GM12878 (cell line): Measurements from ENCODE around the gene ABI3. TPM values are rescaled to one million over a fixed set of nuclear protein-coding genes. Genes with fewer than 3 reads are reported as not detected.

Source experiments
- CHD1 ChIP-seq: IDR thresholded peaks from 2 replicates; pipeline ENCODE4 v1.6.1; 2012; ENCODE audit warnings: low read depth, low read length, improper control_type of control experiment
- CHD2 ChIP-seq: IDR thresholded peaks from 2 replicates; pipeline ENCODE4 v1.6.1; 2011; ENCODE audit warnings: low read depth, low read length, improper control_type of control experiment, borderline replicate concordance
- FOS ChIP-seq: IDR thresholded peaks from 3 replicates; pipeline ENCODE4 v1.6.1; 2011; ENCODE audit warnings: borderline replicate concordance; ENCODE audit not compliant: insufficient read length; ENCODE audit errors: extremely low read depth
- IRF3 ChIP-seq: fragments of 450-650 bp; IDR thresholded peaks from 2 replicates; pipeline ENCODE4 v1.6.1; 2014; ENCODE audit warnings: mild to moderate bottlenecking
- PBX3 ChIP-seq: IDR thresholded peaks from 2 replicates; pipeline ENCODE4 v1.6.1; 2011; ENCODE audit warnings: mild to moderate bottlenecking, low read depth, low read length, moderate library complexity; ENCODE audit not compliant: insufficient replicate concordance
- RUNX3 ChIP-seq: IDR thresholded peaks from 2 replicates; pipeline ENCODE4 v1.6.1; 2012; ENCODE audit warnings: low read length, inconsistent platforms
- SKIL ChIP-seq: fragments of 450-650 bp; IDR thresholded peaks from 2 replicates; pipeline ENCODE4 v1.6.1; 2017; ENCODE audit warnings: mild to moderate bottlenecking, low read depth, inconsistent platforms; ENCODE audit not compliant: poor library complexity, severe bottlenecking
- STAT3 ChIP-seq: IDR thresholded peaks from 2 replicates; pipeline ENCODE4 v1.6.1; 2011; ENCODE audit warnings: low read depth, low read length, improper control_type of control experiment
- polyA plus RNA-seq, 11 experiments: library from polyadenylated mRNA; depleted of rRNA in 4 of 11; unstranded in 6 of 11; stranded (reverse) in 5 of 11; fragments of >200 nt; fragmentation: Nextera tagmentation in 4 of 11; fragmentation: Illumina TruSeq in 1 of 11; extraction: Ambion mirVana in 4 of 11; extraction: Trizol in 1 of 11; gene quantifications; 1 replicate in 1 of 11; 2 replicates in 10 of 11; pipeline versions ENCODE4 v1.2.1 to v1.2.3, GENCODE V29; 2011 to 2016; ENCODE audit warnings: inconsistent platforms in 2 of 11, missing spikeins in 2 of 11, low read depth in 1 of 11
- total RNA-seq, 4 experiments: library from RNA; depleted of rRNA in 3 of 4; stranded (reverse); fragments of >200 nt in 3 of 4; fragmentation: Illumina TruSeq in 1 of 4; extraction: Trizol in 1 of 4; gene quantifications; 2 replicates each; pipeline versions ENCODE4 v1.2.1 to v1.2.3, GENCODE V29; 2013 to 2021

ABI3 gene
- total and polyA plus RNA-seq, 10 of the 15 experiments (the other 5 are each of a cell fraction or from before 2014, with no cell fraction given), result 13.4 to 109 (median 51.1) TPM

- TF ChIP-seq STAT3 (no peak), CHD2 (no peak), RUNX3 (no peak), PBX3 (no peak), FOS (no peak), CHD1 (no peak), SKIL (no peak), IRF3 (no peak)
Measured at GRCh38 chr17:49249890-49250522, 39.5 kb downstream of the ABI3 start (continued).
